Psoas muscle (tissue), 8 donors: Measurements from ENCODE around the gene GSX1. TPM values are rescaled to one million over a fixed set of nuclear protein-coding genes. Genes with fewer than 3 reads are reported as not detected.
"Not testable (repeated sequence)": the region's sequence is repeated elsewhere in the genome, so short reads cannot be mapped to it uniquely, and the experiment has no call there.

Experiments
- ATAC-seq, 4 donors: fragments of 200-7000 bp; cut with Tn5 transposase; one replicate each; pipeline ENCODE4 v1.9.1; 2020; ENCODE audit warnings: moderate library complexity in 3 of 4, mild to moderate bottlenecking in 2 of 4
- DNase-seq, 2 donors: peaks; one replicate each; pipeline ENCODE4 v3.0.0-alpha.2; 2020
- H3K27ac ChIP-seq: fragments of 200-600 bp; one replicate; pipeline ENCODE4 v1.8.0; 2022
- H3K27me3 ChIP-seq, 3 donors: fragments of 200-600 bp in 1 of 3; one replicate each; pipeline versions ENCODE4 v1.6.1 to v1.8.0; 2013 to 2022; ENCODE audit warnings: low read length in 2 of 3, mild to moderate bottlenecking in 2 of 3, moderate library complexity in 1 of 3; ENCODE audit not compliant: insufficient read depth in 3 of 3
- H3K36me3 ChIP-seq, 2 donors: fragments of 200-600 bp in 1 of 2; one replicate each; pipeline versions ENCODE4 v1.6.1 to v1.8.0; 2013 to 2022; ENCODE audit warnings: low read depth in 1 of 2, mild to moderate bottlenecking in 1 of 2, moderate library complexity in 1 of 2; ENCODE audit not compliant: insufficient read depth in 1 of 2
- H3K4me1 ChIP-seq: fragments of 200-600 bp; one replicate; pipeline ENCODE4 v1.8.0; 2022
- H3K4me3 ChIP-seq: fragments of 200-600 bp; one replicate; pipeline ENCODE4 v1.8.0; 2022; ENCODE audit warnings: mild to moderate bottlenecking
- H3K9me3 ChIP-seq: fragments of 200-600 bp; one replicate; pipeline ENCODE4 v1.8.0; 2022
- CTCF ChIP-seq: fragments of 200-600 bp; IDR thresholded peaks from one replicate; pipeline ENCODE4 v1.8.0; 2022; ENCODE audit warnings: antibody characterized with exemption
- WGBS, 3 donors: extraction: QIAGEN DNeasy Blood & Tissue Kit; methylation state at CpG; one replicate each; pipeline versions ENCODE4 v1.1.6 to v1.1.7; 2013; 5-methylcytosine and 5-hydroxymethylcytosine counted together
- intact Hi-C, 2 donors: fragments of 100-400 bp; cut with DNase I; formaldehyde crosslinking; loops; one replicate each; pipeline versions ENCODE4 v1.11.0 to v1.14.2; 2022
- long read RNA-seq, 2 donors: library from polyadenylated mRNA; unstranded; transcript quantifications; one replicate each; pipeline ENCODE4 v2.0.0, GENCODE V29; 2021
- polyA plus RNA-seq, 3 donors: library from polyadenylated mRNA; stranded (reverse); fragments of 200-250 nt; gene quantifications; one replicate each; pipeline ENCODE4 v1.2.3, GENCODE V29; 2013
- total RNA-seq, 4 donors: library from RNA; stranded (reverse); fragmentation: NEBNext Ultra II Directional in 2 of 4; extraction: Animal tissue kit (Norgen Biotek cat#: 25700) in 2 of 4; gene quantifications; one replicate each; pipeline versions ENCODE4 v1.2.1 to v1.2.4, GENCODE V29; 2021 to 2023
- donor health status: healthy with polysubstance abuse.
- donor health status: DM: no; HTN: no; CAD: no; lungs with moderate emphysema.
- donor health status: Bipolar disorder and iron deficiency.
- donor health status: healthy.
- donor health status: DM: yes; HTN: yes; CAD: no.
- donor health status: DM: no; HTN: no; CAD: no.
- donor health status: DM: no; HTN: no; CAD: no.
- donor health status: DM: yes; HTN: yes; CAD: no.

GSX1 gene
- total RNA-seq (not detected), polyA plus RNA-seq (not detected)
- long read RNA-seq, donor 1: 0 reads
- long read RNA-seq, donor 2: 0 reads

GRCh38 chr13:27792393-27793218 is at the start of gene GSX1:
TSS of gene GSX1 (plus strand) at chr13:27792483. CDS start at chr13:27792691, 208 bp downstream.
- no peak within 1 kb of the TSS for H3K27ac ChIP-seq
- H3K27me3 ChIP-seq: peaks cover 0 to 100% (median 52%) of the 10 kb centered on the region in 3 donors
- peak; percentile 79 to 91 (median 88) for ATAC-seq
- intact Hi-C loops: no loop called here
- peak; percentile 51 to 72 for DNase-seq
- no peaks in the 10 kb centered on the region for H3K36me3 ChIP-seq
- H3K4me3 ChIP-seq: peak within 1 kb of the TSS; percentile 53
- 1 to 3% (median 1%) methylated on average over 50 to 87 of the region's 87 CpGs for WGBS, 3 donors
- peaks cover 23% of the 10 kb centered on the region for H3K4me1 ChIP-seq
- H3K9me3 ChIP-seq: no peaks in the 10 kb centered on the region
- no peak for TF ChIP-seq CTCF

GRCh38 chr13:27744801-27745200 is 47.5 kb upstream of the GSX1 start:
- no peaks in the 10 kb centered on the region for H3K9me3 ChIP-seq
- no peak for TF ChIP-seq CTCF
- no peak overlapping the region for H3K27ac ChIP-seq
- H3K36me3 ChIP-seq: no peaks in the 10 kb centered on the region
- H3K27me3 ChIP-seq: peaks cover 0 to 7% (median 0%) of the 10 kb centered on the region in 3 donors
- WGBS, 3 donors: 11 to 13% (median 13%) methylated on average over 7 of the region's 7 CpGs
- H3K4me3 ChIP-seq: no peak overlapping the region
- H3K4me1 ChIP-seq: no peaks in the 10 kb centered on the region
- ATAC-seq (no peak), DNase-seq (no peak)
- intact Hi-C loops: no loop called here

DNA sequence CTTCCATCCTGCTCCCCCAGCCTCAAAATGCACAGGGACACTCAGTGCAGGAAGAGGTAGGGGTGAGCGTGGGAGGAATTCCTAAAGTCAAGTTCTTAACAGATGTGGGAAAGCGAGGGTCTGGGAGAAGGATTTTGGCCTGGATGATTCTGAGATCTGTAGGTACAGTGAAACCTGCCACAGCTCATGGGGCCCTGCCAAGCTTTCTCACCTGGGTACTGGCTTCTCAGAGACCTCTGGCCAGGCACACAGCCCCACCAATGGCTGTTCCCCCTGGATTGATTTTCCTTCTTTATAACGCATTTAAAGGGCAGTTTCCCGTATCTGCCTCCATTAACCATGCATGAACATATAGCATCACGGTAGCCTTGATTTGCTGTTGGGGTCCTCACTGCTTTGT is 47.0 kb upstream of the GSX1 start:
- DNase-seq: no peak
- intact Hi-C loops: no loop called here
- no peaks in the 10 kb centered on the region for H3K4me1 ChIP-seq
- H3K36me3 ChIP-seq: no peaks in the 10 kb centered on the region
- H3K4me3 ChIP-seq: no peak overlapping the region
- no peak for ATAC-seq
- H3K9me3 ChIP-seq: no peaks in the 10 kb centered on the region
- peaks cover 0 to 3% (median 0%) of the 10 kb centered on the region in 3 donors for H3K27me3 ChIP-seq
- WGBS, 3 donors: 79 to 84% (median 79%) methylated on average over 5 of the region's 5 CpGs
- no peak for TF ChIP-seq CTCF
- H3K27ac ChIP-seq: no peak overlapping the region

DNA sequence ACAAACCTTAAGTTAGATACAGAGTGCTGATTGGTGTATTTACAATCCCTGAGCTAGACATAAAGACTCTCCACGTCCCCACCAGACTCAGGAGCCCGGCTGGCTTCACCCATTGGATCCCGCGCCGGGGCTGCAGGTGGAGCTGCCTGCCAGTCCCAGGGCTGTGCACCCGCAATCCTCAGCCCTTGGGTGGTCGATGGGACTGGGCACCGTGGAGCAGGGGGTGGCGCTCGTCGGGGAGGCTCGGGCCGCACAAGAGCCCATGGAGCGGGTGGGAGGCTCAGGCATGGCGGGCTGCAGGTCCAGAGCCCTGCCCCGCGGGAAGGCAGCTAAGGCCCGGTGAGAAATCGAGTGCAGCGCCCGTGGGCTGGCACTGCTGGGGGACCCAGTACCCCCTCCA is 44.1 kb upstream of the GSX1 start:
- H3K9me3 ChIP-seq, DNase-seq, H3K4me3 ChIP-seq, H3K27ac ChIP-seq, H3K27me3 ChIP-seq, H3K4me1 ChIP-seq, ATAC-seq, intact Hi-C loops, H3K36me3 ChIP-seq: not testable (repeated sequence)
- 93% methylated on average over 18 to 21 of the region's 21 CpGs for WGBS, 3 donors

- Histone ChIP-seq H3K27ac (no peak overlapping the region), H3K4me3 (no peak overlapping the region), H3K4me1 (no peaks in the 10 kb centered on the region), H3K9me3 (no peaks in the 10 kb centered on the region), H3K36me3 (no peaks in the 10 kb centered on the region), H3K27me3 (peaks cover 0 to 3% (median 0%) of the 10 kb centered on the region in 3 donors)
- DNase-seq (no peak), ATAC-seq (no peak)
- intact Hi-C loops: no loop called here
- WGBS, 3 donors: 23 to 31% (median 24%) methylated on average over 4 of the region's 4 CpGs
- no peak for TF ChIP-seq CTCF
These were observed 40.2 kb upstream of the GSX1 start for GRCh38 chr13:27751953-27752532.
